CD4-positive, alpha-beta T cell (primary cell): ENCODE measurements around the gene BANP. TPM values are rescaled to one million over a fixed set of nuclear protein-coding genes. Genes with fewer than 3 reads are reported as not detected.
"Not testable (repeated sequence)": the region's sequence is repeated elsewhere in the genome, so short reads cannot be mapped to it uniquely, and the experiment has no call there.

Experiments
- ATAC-seq: fragments of 200-7000 bp; cut with Tn5 transposase; one replicate; pipeline ENCODE4 v1.10.0; 2022; ENCODE audit warnings: mild to moderate bottlenecking; ENCODE audit not compliant: poor library complexity
- CTCF ChIA-PET: fragments of 350-600 bp; sonication (Branson Sonifier 250); formaldehyde crosslinking; loops from one replicate; lab custom pipeline; 2021; ENCODE audit warnings: antibody characterized with exemption, inconsistent platforms; lab: Charles Lee
- POLR2A ChIA-PET: fragments of 350-600 bp; sonication (Branson Sonifier 250); formaldehyde crosslinking; loops from one replicate; lab custom pipeline; 2021; ENCODE audit warnings: antibody characterized with exemption, inconsistent platforms; lab: Charles Lee
- DNase-seq, 14 experiments: peaks; one replicate each; pipeline ENCODE4 v3.0.0-alpha.2; 2013 to 2020; ENCODE audit warnings: mixed read lengths in 2 of 14
- H3K27ac ChIP-seq, 2 donors: one replicate each; pipeline versions ENCODE4 v1.5.1 to v1.7.0; 2013; ENCODE audit warnings: low read length in 2 of 2, low read depth in 1 of 2, mild to moderate bottlenecking in 1 of 2
- H3K27me3 ChIP-seq, 2 experiments: 1 replicate in 1 of 2; 2 replicates in 1 of 2; pipeline versions ENCODE4 v1.6.1 to v1.7.0; 2013; ENCODE audit warnings: low read length in 2 of 2, control low read depth in 1 of 2, mild to moderate bottlenecking in 1 of 2, moderate library complexity in 1 of 2; ENCODE audit not compliant: insufficient read depth in 2 of 2, control insufficient read depth in 1 of 2
- H3K36me3 ChIP-seq: one replicate; pipeline ENCODE4 v1.6.1; 2013; ENCODE audit warnings: low read length, control low read depth; ENCODE audit not compliant: insufficient read depth
- H3K4me1 ChIP-seq: one replicate; pipeline ENCODE4 v1.6.1; 2013; ENCODE audit warnings: low read length, control low read depth; ENCODE audit not compliant: insufficient read depth
- H3K4me3 ChIP-seq: one replicate; pipeline ENCODE4 v1.5.1; 2013; ENCODE audit warnings: mild to moderate bottlenecking, low read length, moderate library complexity
- H3K9me3 ChIP-seq, 2 experiments: 1 replicate in 1 of 2; 2 replicates in 1 of 2; pipeline versions ENCODE4 v1.6.1 to v1.7.0; 2013; ENCODE audit warnings: low read length in 2 of 2, mild to moderate bottlenecking in 2 of 2, control low read depth in 1 of 2, moderate library complexity in 1 of 2; ENCODE audit not compliant: control insufficient read depth in 1 of 2, insufficient read depth in 1 of 2
- H3K27ac Mint-ChIP-seq: one replicate; pipeline ENCODE4 v1.8.0; 2020; ENCODE audit warnings: mixed read lengths
- H3K27me3 Mint-ChIP-seq: one replicate; pipeline ENCODE4 v1.8.0; 2021; ENCODE audit warnings: mixed read lengths
- H3K36me3 Mint-ChIP-seq: one replicate; pipeline ENCODE4 v1.8.0; 2021; ENCODE audit warnings: low read depth, mixed read lengths
- H3K4me1 Mint-ChIP-seq: one replicate; pipeline ENCODE4 v1.8.0; 2021; ENCODE audit warnings: low read depth, mixed read lengths
- H3K4me3 Mint-ChIP-seq: one replicate; pipeline ENCODE4 v1.8.0; 2020; ENCODE audit warnings: mild to moderate bottlenecking, mixed read lengths
- H3K9me3 Mint-ChIP-seq: one replicate; pipeline ENCODE4 v1.8.0; 2020; ENCODE audit warnings: mixed read lengths
- CTCF ChIP-seq: fragments of 200-600 bp; IDR thresholded peaks from one replicate; pipeline ENCODE4 v1.8.0; 2022; ENCODE audit warnings: antibody characterized with exemption, mild to moderate bottlenecking
- intact Hi-C, 2 experiments: fragments of 100-400 bp; cut with DNase I in 1 of 2; cut with micrococcal nuclease in 1 of 2; formaldehyde crosslinking; loops; one replicate each; pipeline versions ENCODE4 v1.15.1 to v1.9.0; 2023 to 2025; cut with DNase I, micrococcal nuclease
- total RNA-seq, 174 experiments: library from RNA in 2 of 174; stranded (reverse) in 2 of 174; gene quantifications; one replicate each; pipeline ENCODE4 v1.2.3 and lab custom pipeline; 2021 to 2026

Gene BANP
- total RNA-seq, 2 experiments from 2014 or later = 57.5 to 58.6 TPM

DNA sequence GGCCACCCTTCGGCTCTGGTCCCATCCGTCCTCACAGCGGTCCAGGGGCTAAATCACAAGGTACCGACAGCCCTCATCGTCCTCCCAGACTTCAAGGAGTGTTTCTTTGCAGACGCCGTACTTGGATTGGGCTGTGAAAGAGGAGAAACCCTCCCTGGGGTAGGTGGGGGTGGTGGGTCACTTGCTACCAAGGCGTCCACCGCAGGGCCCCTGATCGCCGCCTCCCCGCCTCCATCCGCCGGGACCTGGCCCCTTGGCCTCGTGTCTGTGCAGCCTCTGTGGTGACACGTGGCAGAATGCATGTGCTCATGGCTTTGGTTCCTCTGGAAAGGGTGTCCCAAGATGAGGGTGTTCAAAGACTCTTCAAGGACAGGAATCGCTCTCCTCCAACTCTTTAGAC lies 151.4 kb downstream of the BANP start:
- H3K4me1 Mint-ChIP-seq = no peaks in the 10 kb centered on the region
- H3K36me3 Mint-ChIP-seq = no peaks in the 10 kb centered on the region
- H3K4me3 Mint-ChIP-seq = no peak overlapping the region
- intact Hi-C loops = no loop called here
- CTCF ChIA-PET = no interaction called here
- POLR2A ChIA-PET = no interaction called here
- TF ChIP-seq CTCF = no peak
- Histone ChIP-seq H3K36me3 (no peaks in the 10 kb centered on the region), H3K27me3 (no peaks in the 10 kb centered on the region), H3K27ac (no peak overlapping the region), H3K9me3 (peaks cover 0 to 11% of the 10 kb centered on the region in 2 experiments), H3K4me1 (no peaks in the 10 kb centered on the region), H3K4me3 (no peak overlapping the region)
- peaks cover 9% of the 10 kb centered on the region for H3K27me3 Mint-ChIP-seq
- ATAC-seq = no peak
- no peaks in the 10 kb centered on the region for H3K9me3 Mint-ChIP-seq
- DNase-seq = no peak
- H3K27ac Mint-ChIP-seq = no peak overlapping the region

DNA sequence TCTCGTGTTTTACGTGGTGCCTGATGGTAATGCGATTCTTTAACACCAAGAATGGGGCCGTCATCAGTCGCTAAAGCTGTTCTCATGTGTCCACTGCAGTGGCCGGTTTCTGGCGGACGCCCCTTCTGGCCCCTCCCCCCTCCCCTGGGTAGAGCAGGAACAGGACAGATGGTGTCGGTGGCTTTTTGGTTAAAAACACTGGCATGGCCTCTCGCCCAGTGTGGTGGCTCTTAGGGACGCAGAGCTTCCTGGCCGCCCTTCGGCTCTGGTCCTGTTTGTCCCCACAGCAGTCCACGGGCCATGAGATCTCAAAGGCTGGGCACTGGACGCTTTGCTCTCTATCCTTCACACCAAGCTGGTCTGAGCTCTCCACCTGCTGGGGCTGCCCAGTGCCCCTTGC lies 151.8 kb downstream of the BANP start:
- Histone ChIP-seq H3K27ac (no peak overlapping the region), H3K27me3 (no peaks in the 10 kb centered on the region), H3K9me3 (peaks cover 0 to 10% of the 10 kb centered on the region in 2 experiments), H3K36me3 (no peaks in the 10 kb centered on the region), H3K4me1 (no peaks in the 10 kb centered on the region), H3K4me3 (no peak overlapping the region)
- ChIA-PET POLR2A (no interaction called here), CTCF (no interaction called here)
- ATAC-seq (no peak), DNase-seq (no peak)
- peaks cover 9% of the 10 kb centered on the region for H3K27me3 Mint-ChIP-seq
- H3K27ac Mint-ChIP-seq = no peak overlapping the region
- no peaks in the 10 kb centered on the region for H3K4me1 Mint-ChIP-seq
- no peaks in the 10 kb centered on the region for H3K36me3 Mint-ChIP-seq
- no peaks in the 10 kb centered on the region for H3K9me3 Mint-ChIP-seq
- H3K4me3 Mint-ChIP-seq = no peak overlapping the region
- no peak for TF ChIP-seq CTCF
- intact Hi-C loops = no loop called here

GRCh38 chr16:88103581-88104188 lies 152.5 kb downstream of the BANP start:
- H3K27ac ChIP-seq = no peak overlapping the region
- Mint-ChIP-seq H3K4me3 (no peak overlapping the region), H3K27ac (no peak overlapping the region), H3K36me3 (no peaks in the 10 kb centered on the region), H3K9me3 (no peaks in the 10 kb centered on the region), H3K27me3 (peaks cover 3% of the 10 kb centered on the region), H3K4me1 (no peaks in the 10 kb centered on the region)
- TF ChIP-seq CTCF = no peak
- no peak for ATAC-seq
- intact Hi-C loops = no loop called here
- H3K27me3 ChIP-seq = no peaks in the 10 kb centered on the region
- H3K4me1 ChIP-seq = no peaks in the 10 kb centered on the region
- no peaks in the 10 kb centered on the region for H3K36me3 ChIP-seq
- peaks cover 0 to 4% of the 10 kb centered on the region in 2 experiments for H3K9me3 ChIP-seq
- DNase-seq = no peak
- H3K4me3 ChIP-seq = no peak overlapping the region
- POLR2A ChIA-PET = no interaction called here
- CTCF ChIA-PET = no interaction called here

- ATAC-seq, H3K36me3 Mint-ChIP-seq, H3K27me3 ChIP-seq, H3K4me1 Mint-ChIP-seq, H3K27ac Mint-ChIP-seq, H3K36me3 ChIP-seq, H3K4me3 ChIP-seq, H3K9me3 Mint-ChIP-seq, CTCF ChIA-PET, H3K9me3 ChIP-seq, H3K4me1 ChIP-seq, H3K27me3 Mint-ChIP-seq, H3K4me3 Mint-ChIP-seq, H3K27ac ChIP-seq, DNase-seq, intact Hi-C loops, POLR2A ChIA-PET: not testable (repeated sequence)
Measured at GRCh38 chr16:88104363-88104762, 153.1 kb downstream of the BANP start.

DNA sequence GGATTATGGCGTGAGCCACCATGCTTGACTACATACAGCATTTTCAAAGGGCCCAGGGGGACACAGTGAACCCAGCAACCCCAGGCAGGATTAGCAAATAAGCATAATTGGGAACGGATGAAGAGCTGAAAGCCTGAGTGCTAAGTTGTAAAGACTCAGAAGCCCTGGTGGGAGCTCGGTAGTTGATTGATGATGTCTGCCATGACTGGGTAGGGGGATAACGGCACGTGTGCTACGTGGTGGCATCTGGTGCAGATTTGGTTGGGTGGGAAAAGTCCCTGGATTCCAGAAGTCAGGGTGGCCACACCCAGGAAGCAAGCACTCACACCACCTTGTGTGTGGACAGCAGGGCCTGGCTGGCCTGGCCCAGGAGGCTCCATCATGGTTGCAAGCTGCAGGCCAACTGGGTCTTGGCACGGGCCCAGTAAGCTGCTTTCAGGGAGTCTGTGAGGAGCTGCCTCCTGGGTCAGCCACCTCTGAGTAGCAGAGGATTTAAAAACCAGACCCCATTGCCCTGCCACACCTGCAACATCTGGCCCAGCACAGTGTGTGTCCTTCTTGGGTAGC lies 154.4 kb downstream of the BANP start:
- POLR2A ChIA-PET, H3K36me3 ChIP-seq, H3K9me3 ChIP-seq, H3K4me1 ChIP-seq, DNase-seq, H3K9me3 Mint-ChIP-seq, H3K36me3 Mint-ChIP-seq, H3K27me3 Mint-ChIP-seq, H3K27ac ChIP-seq, H3K27me3 ChIP-seq, H3K27ac Mint-ChIP-seq, intact Hi-C loops, H3K4me1 Mint-ChIP-seq, H3K4me3 Mint-ChIP-seq, CTCF ChIA-PET, ATAC-seq, H3K4me3 ChIP-seq: not testable (repeated sequence)
